ENCODE data around the gene HSF2BP.
"Not testable (repeated sequence)": the region's sequence is repeated elsewhere in the genome, so short reads cannot be mapped to it uniquely, and the experiment has no call there.

HSF2BP gene

DNA sequence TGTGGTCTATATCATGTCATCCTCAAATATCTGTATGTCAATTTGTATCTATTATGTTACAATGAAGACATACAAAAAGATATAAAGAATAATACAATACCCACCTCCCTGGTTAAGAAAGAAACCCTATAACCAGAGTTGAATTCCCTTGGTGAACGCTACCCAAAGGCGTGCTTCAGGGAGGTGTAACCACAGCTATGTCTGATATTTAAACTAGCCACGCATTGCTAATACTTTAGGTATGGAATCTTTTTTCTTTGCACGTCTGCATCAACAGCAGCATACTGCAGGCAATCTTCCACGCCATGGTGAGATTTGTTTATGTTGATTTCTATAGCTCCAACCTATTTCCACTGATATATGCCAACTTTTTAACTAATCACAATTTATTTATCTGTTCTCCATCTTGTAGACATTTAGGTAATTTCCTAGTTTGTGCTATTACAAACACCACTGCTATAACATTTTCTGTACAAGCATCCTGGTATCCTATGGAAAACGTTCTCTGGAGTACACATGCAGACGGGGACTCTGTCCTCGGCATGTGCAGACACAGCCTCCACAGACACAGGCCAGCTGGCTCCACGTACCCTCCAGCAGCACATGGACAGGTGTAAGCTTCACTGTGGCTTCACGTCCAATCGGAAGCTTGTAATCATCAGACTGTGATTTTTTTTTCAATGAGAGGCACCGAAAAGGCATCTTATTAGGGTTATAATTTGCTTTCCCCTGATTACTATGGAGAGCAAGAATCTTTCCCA lies 58.5 kb downstream of the HSF2BP start:
- DNase-seq (ENCODE audit: extremely low read depth in 1 of 2, low read depth in 1 of 2): no peak

DNA sequence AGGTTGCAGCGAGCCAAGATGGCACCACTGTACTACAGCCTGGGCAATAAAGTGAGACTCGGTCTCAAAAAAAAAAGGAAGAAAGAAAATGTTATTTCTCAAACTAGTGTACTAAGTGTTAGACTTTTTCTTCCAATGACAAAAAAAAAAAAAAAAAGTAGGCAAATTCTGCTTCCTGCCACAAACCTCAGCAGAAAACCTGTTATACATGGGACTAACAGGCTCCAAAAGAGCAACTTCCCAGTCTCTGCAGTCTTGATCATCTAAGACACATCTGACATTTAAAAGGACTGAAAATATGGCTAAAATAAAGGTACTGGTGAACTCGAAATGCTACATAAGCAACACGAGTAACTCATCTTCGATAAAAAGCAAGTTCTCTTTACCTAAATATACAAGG lies 59.6 kb downstream of the HSF2BP start:
- no peak for DNase-seq (ENCODE audit: extremely low read depth in 1 of 2, low read depth in 1 of 2)

DNA sequence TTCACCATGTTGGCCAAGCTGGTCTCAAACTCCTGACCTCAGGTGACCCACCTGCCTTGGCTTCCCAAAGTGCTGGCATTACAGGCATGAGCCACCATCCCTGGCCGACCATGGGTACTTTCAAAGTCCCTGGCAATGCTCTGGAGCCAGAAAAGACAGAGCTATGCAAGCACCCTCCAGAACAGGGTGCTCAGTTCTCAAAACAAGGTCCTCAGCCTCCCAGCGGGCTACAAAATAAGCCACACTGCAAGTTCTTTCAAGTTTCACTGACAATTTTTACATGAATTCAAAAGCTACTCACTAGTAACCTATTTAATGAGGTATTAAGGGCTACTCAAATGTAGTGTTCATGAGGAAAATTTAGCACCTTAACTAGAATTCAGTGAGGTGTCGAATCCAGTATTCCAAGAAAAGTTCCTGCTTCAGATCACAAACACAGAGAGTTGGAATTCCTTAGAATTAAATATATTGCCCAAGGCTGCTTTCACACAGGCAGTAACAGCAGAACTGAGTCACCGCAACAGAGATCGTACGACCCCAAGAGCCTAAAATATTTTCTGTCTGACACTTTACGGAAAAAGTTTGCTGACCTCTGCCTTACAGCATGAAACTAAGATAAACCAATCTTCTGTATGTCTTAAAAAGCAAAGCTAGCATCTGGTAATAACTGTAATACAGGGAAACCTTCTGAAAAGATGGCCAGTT lies 60.7 kb downstream of the HSF2BP start:
- no peak for DNase-seq (ENCODE audit: extremely low read depth in 1 of 2, low read depth in 1 of 2)

DNA sequence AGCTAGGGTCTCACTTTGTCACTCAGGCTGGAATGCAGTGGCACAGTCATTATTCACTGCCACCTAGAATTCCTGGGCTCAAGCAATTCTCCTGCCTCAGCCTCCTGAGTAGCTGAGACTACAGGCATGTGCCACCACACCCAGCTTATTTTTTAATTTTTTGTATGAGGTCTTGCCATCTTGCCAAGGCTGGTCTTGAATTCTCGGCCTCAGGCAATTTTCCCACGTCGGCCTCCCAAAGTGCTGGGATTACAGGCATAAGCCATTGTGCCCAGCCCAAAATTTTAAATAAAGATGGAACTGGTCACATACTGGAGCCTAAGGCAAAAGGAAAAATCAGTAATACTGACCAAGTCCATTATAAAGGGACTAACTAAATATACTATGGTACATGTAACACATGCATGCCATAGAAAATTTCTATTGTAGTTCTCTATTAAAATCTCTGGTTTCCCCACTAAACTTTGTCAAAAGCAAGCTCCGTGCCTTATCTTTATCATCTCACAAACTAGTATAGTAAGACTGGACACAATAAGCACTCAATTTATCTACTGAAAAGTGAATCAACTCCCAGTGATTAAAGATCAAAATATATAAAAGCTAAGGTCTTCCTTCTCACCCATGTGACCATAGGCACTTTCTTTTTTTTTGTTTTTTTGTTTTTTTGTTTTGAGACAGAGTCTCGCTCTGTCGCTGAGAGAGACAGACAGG lies 61.6 kb downstream of the HSF2BP start:
- DNase-seq (ENCODE audit: extremely low read depth in 1 of 2, low read depth in 1 of 2): no peak

DNA sequence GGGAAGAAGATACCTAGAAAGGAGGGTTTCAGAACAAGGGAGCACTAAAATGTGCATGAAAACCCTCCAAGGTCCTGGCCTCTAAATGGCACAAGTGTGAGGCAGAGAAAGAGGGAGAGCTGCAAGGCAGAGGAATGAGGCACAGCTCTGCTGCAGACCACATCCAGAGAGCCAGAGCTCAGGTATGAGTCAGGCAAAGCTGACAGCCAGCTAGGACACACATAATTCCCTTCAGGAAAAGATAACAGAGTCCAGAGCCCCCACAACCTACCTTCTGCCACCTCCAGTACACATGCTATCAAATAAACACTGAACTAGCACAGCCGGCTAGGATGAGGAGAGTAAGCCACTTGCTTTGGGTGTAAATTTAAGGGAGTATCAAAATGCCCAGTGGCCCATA lies 62.2 kb downstream of the HSF2BP start:
- no peak for DNase-seq (ENCODE audit: extremely low read depth in 1 of 2, low read depth in 1 of 2)

DNA sequence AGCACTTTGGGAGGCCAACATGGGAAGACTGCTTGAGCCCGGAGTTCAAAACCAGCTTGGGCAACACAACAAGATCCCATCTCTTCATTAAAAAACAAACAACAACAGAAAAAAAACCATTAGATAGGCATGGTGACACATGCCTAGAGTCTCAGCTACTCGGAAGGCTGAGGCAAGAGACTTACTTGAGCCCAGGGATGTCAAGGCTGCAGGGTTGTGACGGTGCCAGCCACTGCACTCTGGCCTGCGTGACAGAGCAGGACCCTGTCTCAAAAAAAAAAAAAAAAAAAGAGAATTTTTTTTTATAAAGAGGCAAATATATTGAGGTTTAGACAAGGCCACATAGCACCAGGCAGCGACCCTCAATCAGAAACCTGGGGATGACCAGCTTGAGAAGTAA lies 62.7 kb downstream of the HSF2BP start:
- no peak for DNase-seq (ENCODE audit: extremely low read depth in 1 of 2, low read depth in 1 of 2)

DNA sequence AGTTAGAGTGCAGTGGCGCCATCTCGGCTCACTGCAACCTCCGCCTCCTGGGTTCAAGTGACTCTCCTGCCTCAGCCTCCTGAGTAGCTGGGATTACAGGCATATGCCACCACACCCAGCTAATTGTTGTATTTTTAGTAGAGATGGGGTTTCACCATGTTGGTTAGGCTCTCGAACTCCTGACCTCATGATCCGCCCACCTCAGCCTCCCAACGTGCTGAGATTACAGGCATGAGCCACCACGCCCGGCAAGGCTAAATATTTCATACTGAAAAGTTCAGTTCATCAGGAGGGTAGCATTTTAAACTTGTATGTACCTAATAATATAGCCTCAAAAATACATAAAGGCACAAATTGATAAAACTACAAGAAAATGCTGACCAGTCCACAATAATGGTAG lies 63.5 kb downstream of the HSF2BP start:
- DNase-seq (ENCODE audit: extremely low read depth in 1 of 2, low read depth in 1 of 2): not testable (repeated sequence)

DNA sequence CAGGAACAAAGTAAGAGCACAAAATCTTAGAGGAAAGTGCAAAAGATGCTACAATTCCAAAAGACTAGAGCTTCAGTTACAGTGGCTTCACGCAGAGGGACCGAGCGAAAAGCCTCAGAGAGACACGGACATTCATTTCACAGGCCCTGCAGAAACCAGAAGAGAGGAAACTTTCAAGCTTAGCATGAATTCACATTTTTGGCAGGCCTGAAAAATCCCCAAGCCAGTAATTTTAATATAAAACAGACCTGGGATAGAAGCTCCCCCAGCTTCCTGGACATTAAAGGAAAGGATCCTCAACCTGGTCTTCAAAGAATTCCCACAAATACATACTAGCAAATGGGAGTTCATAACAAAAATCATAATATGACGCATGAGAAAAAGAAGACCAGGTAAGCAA lies 66.2 kb downstream of the HSF2BP start:
- DNase-seq (ENCODE audit: extremely low read depth in 1 of 2, low read depth in 1 of 2): no peak

DNA sequence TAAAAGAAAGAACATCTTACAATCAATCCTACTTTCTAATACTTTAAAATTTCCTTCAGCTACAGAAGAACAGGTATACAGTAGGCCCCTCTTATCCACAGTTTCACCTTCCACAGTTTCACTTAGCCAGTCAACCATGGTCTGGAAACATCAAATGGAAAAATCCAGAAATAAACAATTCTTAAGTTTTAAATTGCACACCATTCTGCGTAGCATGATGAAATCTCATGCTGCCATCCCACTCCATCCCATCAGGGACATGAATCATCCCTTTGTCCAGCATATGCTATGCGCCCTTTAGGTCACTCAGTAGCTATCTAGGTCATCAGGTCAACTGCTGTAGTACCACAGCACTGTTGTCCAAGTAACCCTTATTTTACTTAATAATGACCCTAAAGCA lies 67.7 kb downstream of the HSF2BP start:
- no peak for DNase-seq (ENCODE audit: extremely low read depth in 1 of 2, low read depth in 1 of 2)

DNA sequence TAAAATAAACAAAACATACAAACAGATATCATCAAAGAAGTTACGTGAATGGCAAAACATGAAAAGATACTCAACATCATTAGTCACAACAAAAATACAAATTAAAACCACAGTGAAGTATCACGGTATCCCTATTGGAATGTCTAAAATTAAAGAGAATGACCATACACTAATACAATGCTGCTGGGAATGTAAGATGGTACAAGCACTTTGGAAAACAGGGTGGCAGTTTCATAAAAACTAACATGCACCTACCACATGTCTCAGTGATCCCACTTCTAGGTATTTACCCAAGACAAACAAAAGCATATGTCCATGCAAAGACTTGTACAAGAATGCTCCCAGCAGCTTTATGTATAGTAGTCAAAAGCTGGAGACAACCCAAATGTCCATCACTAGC lies 69.1 kb downstream of the HSF2BP start:
- no peak for DNase-seq (ENCODE audit: extremely low read depth in 1 of 2, low read depth in 1 of 2)

DNA sequence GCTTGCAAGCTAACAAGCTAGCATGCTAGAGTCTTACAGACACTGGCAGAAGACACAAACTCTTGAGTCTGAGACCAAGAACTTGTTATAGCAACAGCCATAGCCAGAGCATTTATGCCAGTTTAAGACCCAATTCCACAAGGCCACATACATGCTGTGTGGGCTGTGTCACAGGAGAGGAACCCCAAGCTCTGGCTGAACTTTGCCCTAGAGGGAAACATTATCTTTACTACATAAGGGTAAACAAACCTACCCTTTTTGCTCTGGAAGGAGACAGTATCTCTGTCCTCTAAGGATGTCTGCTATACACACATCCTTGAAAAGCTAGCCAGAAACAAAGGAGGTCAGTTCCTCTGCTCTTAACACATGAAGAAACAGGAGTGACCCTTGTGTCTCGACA lies 70.3 kb downstream of the HSF2BP start:
- no peak for DNase-seq (ENCODE audit: extremely low read depth in 1 of 2, low read depth in 1 of 2)

DNA sequence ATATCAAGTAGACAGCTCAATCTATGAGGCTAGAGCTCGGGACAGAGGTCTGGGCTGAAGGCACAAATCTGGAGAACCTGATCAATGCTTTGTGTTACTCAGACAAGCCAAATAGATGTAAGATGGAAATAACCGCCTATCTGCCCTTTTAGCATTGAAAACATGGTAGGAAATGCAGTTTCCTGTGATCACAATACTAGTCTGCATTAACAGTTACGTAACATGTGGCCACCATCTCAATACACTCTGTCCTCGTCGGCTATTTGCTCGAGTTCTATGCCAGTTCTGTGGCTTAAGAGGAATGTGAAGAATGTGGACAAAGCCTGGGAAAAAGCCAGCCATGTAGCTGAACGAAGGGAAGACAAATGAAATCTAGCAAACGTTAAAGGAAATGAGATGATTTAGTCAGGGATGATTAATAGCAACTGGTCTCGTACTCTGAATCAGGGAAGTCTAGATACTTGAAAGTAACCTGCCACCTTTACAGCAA lies 73.3 kb downstream of the HSF2BP start:
- no peak for DNase-seq (ENCODE audit: extremely low read depth in 1 of 2, low read depth in 1 of 2)

DNA sequence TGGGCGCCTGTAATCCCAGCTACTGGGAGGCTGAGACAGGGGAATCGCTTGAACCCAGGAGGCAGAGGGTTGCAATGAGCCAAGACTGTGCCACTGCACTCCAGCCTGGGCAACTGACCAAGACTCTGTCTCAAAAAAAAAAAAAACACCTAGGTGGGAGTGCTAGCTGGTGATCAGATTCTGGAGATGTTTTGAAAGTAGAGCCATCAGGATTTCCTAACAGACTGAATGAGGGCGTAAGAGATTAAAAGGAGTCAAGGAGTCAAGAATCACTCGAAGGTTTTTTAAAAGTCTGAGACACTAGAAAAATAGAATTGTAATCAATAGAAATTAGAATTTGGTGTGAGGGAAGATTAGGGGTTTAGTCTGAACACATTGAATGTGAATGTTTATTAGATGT lies 73.8 kb downstream of the HSF2BP start:
- DNase-seq (ENCODE audit: extremely low read depth in 1 of 2, low read depth in 1 of 2): no peak

DNA sequence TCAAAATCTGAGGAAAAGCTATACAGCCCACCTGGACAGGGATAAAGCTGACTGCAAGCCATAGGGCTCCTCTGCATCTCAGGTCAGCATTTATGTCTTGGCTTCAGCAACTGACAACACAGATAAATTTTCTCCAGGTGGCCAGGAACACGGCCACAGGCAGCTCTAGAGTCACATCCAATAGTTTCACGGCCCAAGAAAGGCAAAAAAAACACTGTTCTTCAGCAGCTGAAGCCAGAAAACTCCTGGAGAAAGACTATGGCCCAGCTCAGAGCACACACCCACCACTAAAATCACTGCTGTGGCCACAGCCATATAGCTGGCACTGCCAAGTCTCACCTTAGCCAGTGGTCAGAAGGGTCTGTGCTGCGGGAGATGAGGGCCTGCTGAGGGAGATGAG lies 77.8 kb downstream of the HSF2BP start:
- no peak for DNase-seq (ENCODE audit: extremely low read depth in 1 of 2, low read depth in 1 of 2)

DNA sequence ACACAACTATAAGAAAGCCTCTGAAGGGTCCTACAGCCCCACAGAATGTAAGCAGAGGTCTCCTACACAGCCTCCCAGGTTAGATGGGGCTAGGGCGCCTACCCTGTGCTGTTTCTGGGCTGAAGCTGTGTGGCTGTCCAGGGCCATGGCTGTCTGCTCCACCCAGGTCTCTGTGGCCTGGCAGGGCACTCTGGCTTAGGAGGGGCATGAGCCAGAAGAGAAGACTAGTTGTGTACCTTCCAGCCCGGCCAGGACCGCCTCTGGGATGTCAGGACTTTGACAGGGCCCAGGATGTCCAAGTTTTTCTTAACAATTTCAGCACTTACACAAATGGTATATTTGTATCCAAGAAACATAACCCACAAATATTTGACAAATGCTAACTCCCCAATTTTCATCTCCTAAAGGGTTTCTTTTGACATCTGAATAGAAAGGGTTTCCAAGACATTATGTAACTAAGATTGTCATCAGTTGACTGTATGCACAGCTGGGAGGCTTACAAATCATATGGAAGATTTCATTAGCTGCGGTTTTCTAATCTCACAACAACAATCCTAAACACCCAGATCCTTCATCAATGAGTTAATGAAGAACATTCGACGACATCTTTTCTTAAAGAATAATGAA lies 80.5 kb downstream of the HSF2BP start:
- DNase-seq (ENCODE audit: extremely low read depth in 1 of 2, low read depth in 1 of 2): no peak

DNA sequence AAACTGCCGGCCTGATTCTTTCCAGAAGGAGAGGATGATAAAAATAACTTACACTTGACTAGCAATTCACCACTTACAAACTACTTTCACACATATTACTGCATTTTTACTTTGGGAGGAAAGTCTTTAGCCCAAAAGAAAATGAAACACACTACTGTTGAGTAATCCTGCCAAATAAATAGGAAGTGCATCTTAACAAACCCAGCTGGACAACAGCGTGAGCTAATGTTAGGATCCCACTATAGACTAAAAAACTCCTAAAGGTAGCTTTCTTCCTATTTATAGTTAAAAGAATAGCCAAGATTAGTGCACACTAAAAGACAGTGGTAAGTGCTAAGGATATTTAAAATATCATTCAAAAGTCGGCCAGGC lies 83.8 kb downstream of the HSF2BP start:
- no peak for DNase-seq (ENCODE audit: extremely low read depth in 1 of 2, low read depth in 1 of 2)

DNA sequence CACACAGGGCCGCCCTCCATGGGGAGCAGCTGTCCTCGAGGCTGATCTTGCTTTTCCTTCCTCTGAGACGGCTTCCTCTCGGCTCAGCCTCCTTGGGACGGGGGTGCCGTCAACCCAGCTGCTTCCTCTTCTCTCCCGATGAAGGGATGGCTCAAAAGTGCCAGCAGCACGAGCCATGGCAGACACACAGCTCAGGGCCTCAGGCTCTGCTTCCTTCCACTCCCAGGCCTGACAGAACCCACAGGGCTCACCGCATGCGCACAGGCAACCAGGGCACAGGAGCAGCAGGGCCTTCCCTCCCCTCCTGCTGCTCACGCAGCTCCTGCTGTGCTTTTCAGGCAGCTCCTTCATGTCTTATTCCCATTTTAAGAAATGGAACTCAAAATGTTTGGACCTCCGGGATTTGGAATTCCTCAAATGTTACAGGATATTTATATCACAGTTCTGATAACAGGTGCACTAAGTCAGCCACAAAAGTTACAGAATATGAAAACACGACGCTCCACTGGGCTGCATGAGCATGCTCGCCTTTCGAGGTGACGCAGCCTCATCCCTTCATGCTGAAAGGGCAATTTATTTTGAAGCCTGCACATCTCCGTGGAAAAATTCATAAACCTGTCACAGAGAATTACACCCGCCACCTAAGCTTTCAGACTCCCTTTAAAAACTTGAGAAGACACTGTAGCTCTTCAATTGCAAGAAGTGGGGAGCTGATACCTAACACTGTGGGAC lies 84.4 kb downstream of the HSF2BP start:
- DNase-seq (ENCODE audit: extremely low read depth in 1 of 2, low read depth in 1 of 2): no peak

DNA sequence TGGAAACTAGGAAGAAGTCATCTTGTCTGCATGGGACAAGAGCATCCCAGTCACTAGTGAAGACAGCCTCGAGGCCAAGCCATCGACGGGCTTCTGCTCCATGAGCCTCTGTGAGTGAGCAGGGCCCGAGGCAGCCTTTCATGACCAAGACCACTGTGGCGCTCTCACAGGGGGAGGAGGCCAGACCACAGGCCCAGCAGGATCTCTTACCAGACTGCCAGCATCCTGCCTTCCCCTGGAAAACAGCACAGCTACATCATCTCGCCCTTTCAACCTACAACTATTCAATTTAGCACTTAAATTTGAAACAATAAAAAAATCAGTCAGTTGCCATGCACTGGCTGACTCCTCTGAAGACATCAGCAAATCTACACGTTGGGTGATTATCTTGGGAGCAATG lies 85.4 kb downstream of the HSF2BP start:
- DNase-seq (ENCODE audit: extremely low read depth in 1 of 2, low read depth in 1 of 2): no peak

DNA sequence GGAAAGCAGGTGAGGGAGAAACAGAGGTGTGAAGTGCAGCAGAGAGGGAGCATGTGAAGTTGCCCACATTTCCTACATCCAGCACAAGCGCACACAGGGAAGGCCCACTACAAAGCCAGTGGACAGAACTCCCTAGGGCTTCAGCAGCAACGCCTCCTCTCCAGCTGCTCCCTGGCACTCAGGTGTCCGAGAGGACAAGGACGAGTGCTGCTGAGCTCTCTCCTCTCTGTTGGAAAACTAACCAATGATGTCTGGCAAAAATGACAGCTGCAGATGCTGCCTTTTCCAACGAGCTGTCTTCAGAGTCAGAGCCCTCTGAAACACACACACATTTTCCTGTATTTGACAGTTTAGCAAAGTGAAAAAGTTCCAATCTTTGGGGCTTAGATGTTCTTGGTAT lies 86.8 kb downstream of the HSF2BP start:
- DNase-seq (ENCODE audit: extremely low read depth in 1 of 2, low read depth in 1 of 2): no peak

DNA sequence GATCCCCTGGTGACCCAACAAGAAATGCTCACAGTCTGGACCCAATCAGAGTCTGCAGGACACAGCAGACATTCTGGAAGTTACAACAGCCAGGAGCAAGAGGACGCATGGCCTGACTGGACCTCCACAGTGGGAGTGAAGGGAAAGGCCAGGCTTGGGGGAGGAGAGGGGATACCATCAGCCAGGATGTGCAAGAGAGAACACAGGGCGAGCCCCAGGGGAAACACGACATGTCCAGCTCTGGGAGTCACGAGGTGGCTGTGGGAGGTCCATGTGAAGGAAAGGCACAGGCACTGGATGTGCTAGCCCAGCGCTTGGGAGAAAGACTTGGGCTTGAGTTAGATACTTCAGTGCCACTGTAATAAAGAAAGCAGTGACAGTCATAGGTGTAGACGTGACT lies 87.3 kb downstream of the HSF2BP start:
- DNase-seq (ENCODE audit: extremely low read depth in 1 of 2, low read depth in 1 of 2): no peak

DNA sequence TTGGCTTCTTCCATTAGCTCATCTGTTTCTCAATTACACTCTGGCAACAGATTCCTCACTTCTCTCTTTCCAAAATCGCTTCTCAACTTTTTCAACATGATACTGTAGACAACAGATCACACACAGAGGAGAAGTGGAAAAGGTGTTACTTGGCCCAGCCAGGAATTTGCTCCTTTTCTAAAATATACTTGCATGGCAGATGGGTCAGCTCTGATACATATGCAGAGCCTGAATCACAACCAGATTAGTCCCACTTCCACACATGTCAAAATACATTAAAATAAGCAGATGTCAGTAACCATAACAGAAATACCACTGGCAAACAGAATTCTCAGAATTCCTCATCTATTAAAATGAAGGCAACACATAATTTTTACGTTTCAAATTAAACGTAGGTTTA lies 89.1 kb downstream of the HSF2BP start:
- not testable (repeated sequence) for DNase-seq (ENCODE audit: extremely low read depth in 1 of 2, low read depth in 1 of 2)
